A673 (cell line): Measurements from ENCODE around the gene LRTM2.

ENCODE experiments used
- CTCF ChIP-seq: fragments of 300-800, 200-600 bp; sonication (generic); conservative IDR thresholded peaks from 2 replicates; pipeline ENCODE4 v1.5.1; 2017; ENCODE audit warnings: low read depth, mild to moderate bottlenecking, antibody characterized with exemption, low read length, moderate library complexity, mixed read lengths
- EZH2 ChIP-seq: fragments of 200-600 bp; sonication (generic); IDR thresholded peaks from 2 replicates; pipeline ENCODE4 v1.6.1; 2017; ENCODE audit warnings: borderline replicate concordance, low read depth, mild to moderate bottlenecking, mixed read lengths, antibody characterized with exemption, low read length; ENCODE audit not compliant: poor library complexity, severe bottlenecking

- TF ChIP-seq EZH2 (no peak), CTCF (no peak)
These were observed 34.9 kb downstream of the LRTM2 start for GRCh38 chr12:1855241-1855640.
